Measurements from ENCODE around the gene CCL25.
"Not testable (repeated sequence)": the region's sequence is repeated elsewhere in the genome, so short reads cannot be mapped to it uniquely, and the experiment has no call there.

The CCL25 gene

GRCh38 chr19:8052464-8052859, at the start of gene CCL25:
Gene CCL25, plus strand, starts transcription at chr19:8052760. Its CDS starts 290 bp downstream, at chr19:8053050.
- Histone ChIP-seq H3K36me3 (ENCODE audit: control insufficient read depth, insufficient read depth, low read length) (no peaks in the 10 kb centered on the region), H3K4me1 (ENCODE audit: control insufficient read depth, insufficient read depth, low read length) (no peaks in the 10 kb centered on the region), H3K4me3 (ENCODE audit: low read length) (no peak within 1 kb of the TSS), H3K9ac (ENCODE audit: low read length) (no peak within 1 kb of the TSS), H3K27ac (ENCODE audit: low read depth, low read length) (no peak within 1 kb of the TSS), H3K27me3 (ENCODE audit: control insufficient read depth, insufficient read depth, low read length) (no peaks in the 10 kb centered on the region)

- Histone ChIP-seq H3K36me3 (ENCODE audit: control insufficient read depth, insufficient read depth, low read length) (peaks cover 2% of the 10 kb centered on the region), H3K27me3 (ENCODE audit: control insufficient read depth, insufficient read depth, low read length) (no peaks in the 10 kb centered on the region), H3K4me3 (ENCODE audit: low read length) (peak overlapping the region; percentile 66), H3K4me1 (ENCODE audit: control insufficient read depth, insufficient read depth, low read length) (peaks cover 14% of the 10 kb centered on the region), H3K9ac (ENCODE audit: low read length) (peak overlapping the region; percentile 22), H3K27ac (ENCODE audit: low read depth, low read length) (no peak overlapping the region)
These were observed 48.6 kb upstream of the CCL25 start for GRCh38 chr19:8004001-8004400.

DNA sequence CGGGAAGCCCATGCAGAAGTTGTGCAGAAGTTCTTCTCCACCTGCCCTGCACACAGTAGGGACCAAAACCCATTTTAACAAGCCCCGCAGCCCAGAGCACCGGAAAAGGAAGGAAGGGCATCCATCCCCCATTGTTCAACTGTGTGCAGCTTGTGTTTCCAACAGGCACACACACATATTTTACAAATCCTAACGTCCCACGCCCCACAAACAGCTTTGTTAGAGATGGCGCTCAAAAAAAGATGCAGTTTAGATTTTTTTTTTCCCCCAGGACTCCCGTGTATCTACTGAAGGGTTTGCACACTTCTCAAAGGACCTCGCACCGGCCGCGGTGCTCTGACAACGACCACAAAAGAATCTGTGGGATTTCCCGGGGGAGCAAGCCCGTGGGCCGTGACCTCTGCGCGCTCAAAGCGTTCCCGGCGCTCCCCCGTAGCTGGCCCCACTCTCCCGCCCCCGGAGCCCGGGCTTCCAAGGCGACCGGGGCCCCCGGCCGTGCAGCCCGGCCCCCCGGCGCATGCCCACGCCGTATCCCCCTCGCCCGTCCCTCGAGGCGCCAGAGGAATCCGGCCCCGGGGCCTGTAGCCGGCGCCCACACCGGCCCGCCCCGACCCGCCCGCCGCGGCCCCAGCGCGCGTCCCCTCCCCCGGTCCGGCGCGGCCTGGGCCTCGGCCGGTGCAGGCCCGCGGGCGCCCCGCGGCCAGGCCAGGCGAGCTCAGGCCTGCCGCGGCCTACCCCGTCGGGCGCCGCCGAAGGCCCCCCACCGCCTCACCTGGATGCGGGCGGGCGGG, 47.6 kb upstream of the CCL25 start:
- no peak overlapping the region for H3K27ac ChIP-seq (ENCODE audit: low read depth, low read length)

DNA sequence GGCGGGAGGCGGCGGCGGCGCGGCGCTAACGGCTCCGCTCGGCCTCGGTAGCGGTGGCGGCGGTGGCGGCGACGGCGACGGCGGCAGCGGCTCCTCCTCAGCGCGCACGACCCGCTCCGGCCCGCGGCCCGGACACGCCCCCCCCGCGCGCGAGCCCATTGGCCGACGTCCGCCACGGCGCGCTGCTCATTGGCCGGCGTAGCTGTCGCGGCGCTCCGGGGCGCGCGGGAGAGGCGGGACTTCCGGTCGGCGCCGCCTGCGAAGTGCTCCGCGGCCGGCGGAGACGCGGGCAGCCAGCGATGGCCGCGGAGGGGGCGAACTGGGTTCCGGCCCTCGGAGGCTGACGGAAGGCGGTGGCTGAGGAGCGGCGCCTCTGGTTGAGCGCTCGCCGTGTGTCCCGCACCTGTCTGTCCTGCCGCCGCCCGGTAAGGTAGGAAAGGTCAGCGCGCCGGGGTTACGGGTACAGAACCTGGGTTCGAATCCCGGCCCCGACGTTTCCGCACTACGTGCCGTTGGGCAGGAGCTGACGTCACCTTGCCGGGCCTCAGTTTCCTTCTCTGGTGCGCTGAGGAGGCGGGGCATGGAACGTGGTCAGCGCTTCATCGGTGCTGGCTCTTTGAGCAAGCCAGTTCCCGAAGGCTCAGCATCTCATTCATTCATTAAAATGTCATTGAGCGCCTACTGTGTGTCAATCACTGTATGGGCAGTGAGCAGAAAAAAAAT, 46.9 kb upstream of the CCL25 start, which contains the start of gene ELAVL1:
TSS of gene ELAVL1 (minus strand) at position 108 of the 723 bp plus-strand sequence. CDS start 13,826 bp downstream, outside the sequence.
- no peaks in the 10 kb centered on the region for H3K27me3 ChIP-seq (ENCODE audit: control insufficient read depth, insufficient read depth, low read length)
- peaks cover 14% of the 10 kb centered on the region for H3K4me1 ChIP-seq (ENCODE audit: control insufficient read depth, insufficient read depth, low read length)
- peak within 1 kb of the TSS; percentile 83 for H3K9ac ChIP-seq (ENCODE audit: low read length)
- peak within 1 kb of the TSS; percentile 92 for H3K4me3 ChIP-seq (ENCODE audit: low read length)
- peak within 1 kb of the TSS; percentile 89 for H3K27ac ChIP-seq (ENCODE audit: low read depth, low read length)
- H3K36me3 ChIP-seq (ENCODE audit: control insufficient read depth, insufficient read depth, low read length): no peaks in the 10 kb centered on the region

More for the DNA sequence above, 47.6 kb upstream of the CCL25 start:
- Histone ChIP-seq H3K4me1 (ENCODE audit: control insufficient read depth, insufficient read depth, low read length) (peaks cover 14% of the 10 kb centered on the region), H3K9ac (ENCODE audit: low read length) (peak overlapping the region; percentile 22), H3K36me3 (ENCODE audit: control insufficient read depth, insufficient read depth, low read length) (no peaks in the 10 kb centered on the region), H3K4me3 (ENCODE audit: low read length) (peak overlapping the region; percentile 66), H3K27me3 (ENCODE audit: control insufficient read depth, insufficient read depth, low read length) (no peaks in the 10 kb centered on the region)

GRCh38 chr19:8017808-8018207, 34.8 kb upstream of the CCL25 start:
- Histone ChIP-seq H3K27me3 (ENCODE audit: control insufficient read depth, insufficient read depth, low read length) (no peaks in the 10 kb centered on the region), H3K4me3 (ENCODE audit: low read length) (no peak overlapping the region)

GRCh38 chr19:8020681-8021080, 31.9 kb upstream of the CCL25 start:
- no peak overlapping the region for H3K4me3 ChIP-seq (ENCODE audit: low read length)
- no peak overlapping the region for H3K27ac ChIP-seq (ENCODE audit: low read depth, low read length)
- H3K9ac ChIP-seq (ENCODE audit: low read length): no peak overlapping the region
- H3K4me1 ChIP-seq (ENCODE audit: control insufficient read depth, insufficient read depth, low read length): no peaks in the 10 kb centered on the region
- no peaks in the 10 kb centered on the region for H3K36me3 ChIP-seq (ENCODE audit: control insufficient read depth, insufficient read depth, low read length)
- H3K27me3 ChIP-seq (ENCODE audit: control insufficient read depth, insufficient read depth, low read length): no peaks in the 10 kb centered on the region

More at GRCh38 chr19:8017808-8018207, 34.8 kb upstream of the CCL25 start:
- Histone ChIP-seq H3K27ac (ENCODE audit: low read depth, low read length) (no peak overlapping the region), H3K36me3 (ENCODE audit: control insufficient read depth, insufficient read depth, low read length) (no peaks in the 10 kb centered on the region), H3K4me1 (ENCODE audit: control insufficient read depth, insufficient read depth, low read length) (no peaks in the 10 kb centered on the region), H3K9ac (ENCODE audit: low read length) (no peak overlapping the region)

DNA sequence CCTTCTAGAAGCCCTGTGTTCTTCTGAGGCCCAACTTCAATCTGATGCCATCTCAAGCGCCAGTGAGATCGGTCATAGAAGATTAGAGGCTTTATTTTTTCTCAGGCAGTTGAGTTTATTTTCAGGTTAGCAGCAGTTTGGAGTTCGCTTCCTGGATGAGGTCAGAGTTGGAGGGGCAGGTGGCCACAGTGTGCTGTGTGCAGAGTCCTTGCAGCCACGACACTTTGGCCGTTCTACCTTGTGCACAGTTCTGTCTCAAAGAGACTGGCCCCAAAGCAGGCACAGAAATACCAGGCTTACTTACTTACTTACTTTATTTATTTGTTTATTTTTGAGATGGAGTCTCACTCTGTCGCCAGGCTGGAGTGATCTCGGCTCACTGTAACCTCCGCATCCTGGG, 31.2 kb upstream of the CCL25 start:
- Histone ChIP-seq H3K4me1 (ENCODE audit: control insufficient read depth, insufficient read depth, low read length) (no peaks in the 10 kb centered on the region), H3K4me3 (ENCODE audit: low read length) (no peak overlapping the region), H3K27ac (ENCODE audit: low read depth, low read length) (no peak overlapping the region), H3K36me3 (ENCODE audit: control insufficient read depth, insufficient read depth, low read length) (no peaks in the 10 kb centered on the region), H3K9ac (ENCODE audit: low read length) (no peak overlapping the region), H3K27me3 (ENCODE audit: control insufficient read depth, insufficient read depth, low read length) (no peaks in the 10 kb centered on the region)

DNA sequence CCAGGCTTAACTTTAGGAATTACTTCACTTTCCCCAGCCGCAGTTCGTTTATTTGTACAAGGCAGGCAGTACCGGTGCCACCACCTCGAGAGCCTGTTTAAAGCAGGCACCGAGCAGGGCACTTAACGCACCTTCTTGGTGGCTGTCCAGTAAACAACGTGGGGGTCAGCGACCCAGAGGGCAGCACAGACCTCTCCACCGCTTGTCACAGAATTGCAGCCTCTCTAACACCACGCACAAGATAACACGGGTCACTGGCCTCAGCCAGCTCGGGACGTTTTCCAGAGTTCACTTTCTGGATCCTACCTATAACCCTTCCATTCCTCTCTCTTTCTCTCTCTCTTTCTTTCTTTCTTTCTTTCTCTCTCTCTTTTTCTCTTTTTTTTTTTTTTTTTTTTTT, 30.3 kb upstream of the CCL25 start:
- Histone ChIP-seq H3K27me3 (ENCODE audit: control insufficient read depth, insufficient read depth, low read length) (no peaks in the 10 kb centered on the region), H3K4me1 (ENCODE audit: control insufficient read depth, insufficient read depth, low read length) (no peaks in the 10 kb centered on the region), H3K9ac (ENCODE audit: low read length) (no peak overlapping the region), H3K4me3 (ENCODE audit: low read length) (no peak overlapping the region), H3K27ac (ENCODE audit: low read depth, low read length) (no peak overlapping the region), H3K36me3 (ENCODE audit: control insufficient read depth, insufficient read depth, low read length) (no peaks in the 10 kb centered on the region)

- Histone ChIP-seq H3K4me3 (ENCODE audit: low read length) (no peak overlapping the region), H3K27me3 (ENCODE audit: control insufficient read depth, insufficient read depth, low read length) (no peaks in the 10 kb centered on the region), H3K9ac (ENCODE audit: low read length) (no peak overlapping the region), H3K4me1 (ENCODE audit: control insufficient read depth, insufficient read depth, low read length) (no peaks in the 10 kb centered on the region), H3K36me3 (ENCODE audit: control insufficient read depth, insufficient read depth, low read length) (no peaks in the 10 kb centered on the region), H3K27ac (ENCODE audit: low read depth, low read length) (no peak overlapping the region)
These were observed 29.2 kb upstream of the CCL25 start for GRCh38 chr19:8023371-8023770.

GRCh38 chr19:8024256-8024655, 28.3 kb upstream of the CCL25 start:
- H3K27me3 ChIP-seq (ENCODE audit: control insufficient read depth, insufficient read depth, low read length); H3K4me3 ChIP-seq (ENCODE audit: low read length); H3K9ac ChIP-seq (ENCODE audit: low read length); H3K4me1 ChIP-seq (ENCODE audit: control insufficient read depth, insufficient read depth, low read length); H3K27ac ChIP-seq (ENCODE audit: low read depth, low read length); H3K36me3 ChIP-seq (ENCODE audit: control insufficient read depth, insufficient read depth, low read length): not testable (repeated sequence)

GRCh38 chr19:8025316-8025715, 27.2 kb upstream of the CCL25 start:
- Histone ChIP-seq H3K27me3 (ENCODE audit: control insufficient read depth, insufficient read depth, low read length) (no peaks in the 10 kb centered on the region), H3K27ac (ENCODE audit: low read depth, low read length) (no peak overlapping the region), H3K4me3 (ENCODE audit: low read length) (no peak overlapping the region), H3K9ac (ENCODE audit: low read length) (no peak overlapping the region), H3K36me3 (ENCODE audit: control insufficient read depth, insufficient read depth, low read length) (no peaks in the 10 kb centered on the region), H3K4me1 (ENCODE audit: control insufficient read depth, insufficient read depth, low read length) (no peaks in the 10 kb centered on the region)

- no peak overlapping the region for H3K27ac ChIP-seq (ENCODE audit: low read depth, low read length)
- H3K9ac ChIP-seq (ENCODE audit: low read length): no peak overlapping the region
- H3K4me3 ChIP-seq (ENCODE audit: low read length): no peak overlapping the region
- H3K4me1 ChIP-seq (ENCODE audit: control insufficient read depth, insufficient read depth, low read length): no peaks in the 10 kb centered on the region
- H3K27me3 ChIP-seq (ENCODE audit: control insufficient read depth, insufficient read depth, low read length): no peaks in the 10 kb centered on the region
- no peaks in the 10 kb centered on the region for H3K36me3 ChIP-seq (ENCODE audit: control insufficient read depth, insufficient read depth, low read length)
These were observed 23.5 kb upstream of the CCL25 start for GRCh38 chr19:8028951-8029491.

Data from rectal smooth muscle tissue (tissue), 1 donor.